Vagina (tissue), 2 donors: ENCODE measurements around the gene ARID5A.

Experiments
- CTCF ChIP-seq, 3 experiments: fragments of 450-650 bp in 2 of 3; fragments of 200-600 bp in 1 of 3; sonication (generic) in 1 of 3; IDR thresholded peaks; one replicate each; pipeline ENCODE4 v1.5.1; 2017 to 2019; ENCODE audit warnings: antibody characterized with exemption in 3 of 3, mild to moderate bottlenecking in 2 of 3, moderate library complexity in 2 of 3
- POLR2A ChIP-seq, 2 donors: fragments of 450-650 bp; IDR thresholded peaks; one replicate each; pipeline ENCODE4 v1.6.1; 2017; ENCODE audit warnings: antibody characterized with exemption in 2 of 2, mild to moderate bottlenecking in 2 of 2, moderate library complexity in 2 of 2

GRCh38 chr2:96564563-96564962 is 28.0 kb downstream of the ARID5A start:
- TF ChIP-seq CTCF (IDR thresholded peaks at IDR 0.05) (no peak), POLR2A (IDR thresholded peaks at IDR 0.05) (no peak)
